HL-60/S4 (cell line): ENCODE measurements around the gene SCUBE2.

ENCODE experiments used
- in situ Hi-C: fragments of 300-500 bp; cut with MboI; formaldehyde crosslinking; loops from 2 replicates; pipeline ENCODE4 v1.14.3; 2022; ENCODE audit warnings: low sequenced_read_pairs

Gene SCUBE2

GRCh38 chr11:9049959-9050358 is 41.4 kb downstream of the SCUBE2 start:
- in situ Hi-C loops, result no loop called here

GRCh38 chr11:9047964-9048523 is 43.4 kb downstream of the SCUBE2 start:
- in situ Hi-C loops, result no loop called here

- in situ Hi-C loops, result no loop called here
These were observed 44.9 kb downstream of the SCUBE2 start for GRCh38 chr11:9046481-9046880.

- in situ Hi-C loops, result no loop called here
These were observed 48.9 kb downstream of the SCUBE2 start for GRCh38 chr11:9042488-9042887.

GRCh38 chr11:9041747-9042146 is 49.7 kb downstream of the SCUBE2 start:
- in situ Hi-C loops, result no loop called here

- in situ Hi-C loops, result no loop called here
These were observed 51.0 kb downstream of the SCUBE2 start for GRCh38 chr11:9040410-9040809.

- in situ Hi-C loops, result no loop called here
These were observed 51.5 kb downstream of the SCUBE2 start for GRCh38 chr11:9039863-9040262.

GRCh38 chr11:9039198-9039597 is 52.2 kb downstream of the SCUBE2 start:
- in situ Hi-C loops, result no loop called here

GRCh38 chr11:9038541-9038940 is 52.9 kb downstream of the SCUBE2 start:
- in situ Hi-C loops, result no loop called here

- in situ Hi-C loops, result no loop called here
These were observed 53.4 kb downstream of the SCUBE2 start for GRCh38 chr11:9037963-9038362.

- in situ Hi-C loops, result no loop called here
These were observed 54.2 kb downstream of the SCUBE2 start for GRCh38 chr11:9037046-9037780.

GRCh38 chr11:9030601-9031000 is 60.8 kb downstream of the SCUBE2 start:
- in situ Hi-C loops, result no loop called here

- in situ Hi-C loops, result no loop called here
These were observed 62.0 kb downstream of the SCUBE2 start for GRCh38 chr11:9029422-9029821.

GRCh38 chr11:9028581-9028980 is 62.8 kb downstream of the SCUBE2 start:
- in situ Hi-C loops, result no loop called here

- in situ Hi-C loops, result no loop called here
These were observed 66.1 kb downstream of the SCUBE2 start for GRCh38 chr11:9025101-9025850.

- in situ Hi-C loops, result no loop called here
These were observed 68.3 kb downstream of the SCUBE2 start for GRCh38 chr11:9022961-9023680.

- in situ Hi-C loops, result no loop called here
These were observed 70.5 kb downstream of the SCUBE2 start for GRCh38 chr11:9020916-9021315.

GRCh38 chr11:9019861-9020260 is 71.5 kb downstream of the SCUBE2 start:
- in situ Hi-C loops, result no loop called here

GRCh38 chr11:9017773-9018172 is 73.6 kb downstream of the SCUBE2 start:
- in situ Hi-C loops, result no loop called here

- in situ Hi-C loops, result no loop called here
These were observed 74.3 kb downstream of the SCUBE2 start for GRCh38 chr11:9016916-9017642.

GRCh38 chr11:9015677-9016076 is 75.7 kb downstream of the SCUBE2 start:
- in situ Hi-C loops, result no loop called here
